Common myeloid progenitor, CD34-positive (primary cell): Measurements from ENCODE around the gene RAC3.

Source experiments
- CTCF ChIA-PET: fragments of 350-600 bp; sonication (Branson Sonifier 250); formaldehyde crosslinking; loops from one replicate; lab custom pipeline; 2021; ENCODE audit warnings: antibody characterized with exemption; lab: Charles Lee
- POLR2A ChIA-PET: fragments of 350-600 bp; sonication (Branson Sonifier 250); formaldehyde crosslinking; loops from one replicate; lab custom pipeline; 2021; ENCODE audit warnings: antibody characterized with exemption; lab: Charles Lee
- DNase-seq, 3 donors: peaks; one replicate each; pipeline versions ENCODE4 v3.0.0 to v3.0.0-alpha.2; 2013
- H3K27ac ChIP-seq, 2 experiments: 1 replicate in 1 of 2; 2 replicates in 1 of 2; pipeline ENCODE4 v1.7.0; 2013; ENCODE audit warnings: inconsistent platforms in 2 of 2, low read length in 2 of 2, mild to moderate bottlenecking in 2 of 2, low read depth in 1 of 2, moderate library complexity in 1 of 2; ENCODE audit not compliant: severe bottlenecking in 2 of 2, insufficient read depth in 1 of 2, poor library complexity in 1 of 2
- H3K27me3 ChIP-seq, 5 experiments: replicated peaks in 2 of 5; 1 replicate in 3 of 5; 2 replicates in 2 of 5; pipeline versions ENCODE4 v1.6.1 to v1.7.0; 2013; ENCODE audit warnings: low read length in 4 of 5, mild to moderate bottlenecking in 2 of 5, moderate library complexity in 2 of 5, inconsistent platforms in 1 of 5; ENCODE audit not compliant: insufficient read depth in 5 of 5, control insufficient read depth in 4 of 5
- H3K36me3 ChIP-seq, 4 experiments: 1 replicate in 2 of 4; 2 replicates in 2 of 4; pipeline versions ENCODE4 v1.6.1 to v1.7.0; 2013; ENCODE audit warnings: low read length in 3 of 4, control low read depth in 1 of 4, mild to moderate bottlenecking in 1 of 4; ENCODE audit not compliant: control insufficient read depth in 4 of 4, insufficient read depth in 4 of 4
- H3K4me1 ChIP-seq, 4 experiments: 1 replicate in 3 of 4; 2 replicates in 1 of 4; pipeline versions ENCODE4 v1.6.1 to v1.7.1; 2013; ENCODE audit warnings: low read length in 3 of 4, mild to moderate bottlenecking in 3 of 4, control low read depth in 1 of 4, inconsistent platforms in 1 of 4, moderate library complexity in 1 of 4; ENCODE audit not compliant: control insufficient read depth in 4 of 4, insufficient read depth in 4 of 4; ENCODE audit errors: control extremely low read depth in 1 of 4
- H3K4me3 ChIP-seq, 7 experiments: 1 replicate in 4 of 7; 2 replicates in 3 of 7; pipeline versions ENCODE4 v1.5.1 to v1.7.0; 2013; ENCODE audit warnings: mild to moderate bottlenecking in 7 of 7, low read length in 6 of 7, moderate library complexity in 6 of 7, inconsistent platforms in 2 of 7, low read depth in 2 of 7, control low read depth in 1 of 7; ENCODE audit not compliant: insufficient read depth in 4 of 7, control insufficient read depth in 1 of 7; ENCODE audit errors: extremely low read depth in 1 of 7
- H3K9me3 ChIP-seq, 5 experiments: 1 replicate in 4 of 5; 2 replicates in 1 of 5; pipeline versions ENCODE4 v1.6.1 to v1.7.1; 2013; ENCODE audit warnings: low read length in 4 of 5, mild to moderate bottlenecking in 2 of 5, inconsistent platforms in 1 of 5, low read depth in 1 of 5, moderate library complexity in 1 of 5; ENCODE audit not compliant: control insufficient read depth in 4 of 5, insufficient read depth in 2 of 5; ENCODE audit errors: control extremely low read depth in 1 of 5
- WGBS: methylation state at CpG from one replicate; pipeline ENCODE4 v1.1.5; 2013; ENCODE audit not compliant: insufficient coverage; 5-methylcytosine and 5-hydroxymethylcytosine counted together

RAC3 gene

GRCh38 chr17:82041144-82041814 lies 9.8 kb downstream of the RAC3 start:
- ChIA-PET CTCF (interaction anchor here (1.0 to 2.6 kb wide), 3 partner anchors 11 to 82 kb away, joined by 3 to 7 read pairs (median 3); partner anchors contain the start of gene RAC3), POLR2A (no interaction called here)
- H3K4me1 ChIP-seq = peaks cover 0 to 14% (median 13%) of the 10 kb centered on the region in 4 experiments
- no peak overlapping the region for H3K4me3 ChIP-seq
- 82% methylated on average over 10 of the region's 17 CpGs for WGBS
- no peaks in the 10 kb centered on the region for H3K36me3 ChIP-seq
- DNase-seq = no peak
- H3K27ac ChIP-seq = no peak overlapping the region
- H3K9me3 ChIP-seq = no peaks in the 10 kb centered on the region
- H3K27me3 ChIP-seq = no peaks in the 10 kb centered on the region

DNA sequence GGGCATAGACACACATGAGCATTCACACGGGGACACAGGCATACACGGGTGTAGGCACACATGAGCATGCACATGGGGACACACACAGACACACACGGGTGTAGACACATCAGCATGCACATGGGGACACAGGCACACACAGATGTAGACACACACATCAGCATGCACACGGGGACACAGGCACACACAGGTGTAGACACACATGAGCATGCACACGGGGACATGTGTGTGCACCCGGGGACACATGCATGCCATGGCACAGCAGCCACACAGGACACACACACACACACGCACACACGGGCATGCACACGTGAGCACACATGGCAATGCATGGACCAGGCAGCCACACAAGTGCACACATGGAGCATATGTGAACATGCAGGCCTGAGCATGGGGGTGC lies 11.2 kb downstream of the RAC3 start:
- Histone ChIP-seq H3K27ac (no peak overlapping the region), H3K36me3 (peaks cover 0 to 10% (median 6%) of the 10 kb centered on the region in 4 experiments), H3K27me3 (no peaks in the 10 kb centered on the region), H3K9me3 (no peaks in the 10 kb centered on the region), H3K4me1 (peaks cover 0 to 7% (median 5%) of the 10 kb centered on the region in 4 experiments), H3K4me3 (no peak overlapping the region)
- ChIA-PET POLR2A (no interaction called here), CTCF (interaction anchor here (1.0 to 2.6 kb wide), 2 partner anchors 12 to 79 kb away, joined by 3 to 7 read pairs; partner anchors contain the start of gene RAC3)
- WGBS = 86% methylated on average over 4 of the region's 9 CpGs
- DNase-seq = no peak

DNA sequence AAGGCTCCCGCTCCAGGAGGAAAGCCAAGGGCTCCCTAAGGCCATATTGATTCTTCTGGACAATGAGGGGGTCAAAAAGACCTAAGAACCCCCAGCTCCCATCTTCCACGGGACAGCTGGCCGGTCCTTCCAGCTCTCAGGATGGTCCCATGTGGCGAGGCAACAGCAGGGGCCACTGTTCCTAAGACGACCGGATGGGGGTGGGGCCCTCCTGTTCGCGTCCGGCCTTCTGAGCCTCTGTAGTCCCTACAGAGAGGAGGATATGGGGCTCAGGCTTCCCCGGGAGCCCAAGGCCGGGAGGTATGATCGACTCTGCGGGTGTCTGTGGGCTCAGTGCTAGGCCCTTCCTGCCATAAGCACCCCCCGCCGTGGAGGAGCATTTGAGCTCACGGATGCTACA lies 12.0 kb downstream of the RAC3 start:
- peaks cover 0 to 2% (median 0%) of the 10 kb centered on the region in 4 experiments for H3K4me1 ChIP-seq
- no peaks in the 10 kb centered on the region for H3K9me3 ChIP-seq
- no peak overlapping the region for H3K4me3 ChIP-seq
- no peak overlapping the region for H3K27ac ChIP-seq
- H3K27me3 ChIP-seq = no peaks in the 10 kb centered on the region
- no peak for DNase-seq
- H3K36me3 ChIP-seq = peaks cover 0 to 19% (median 10%) of the 10 kb centered on the region in 4 experiments
- CTCF ChIA-PET = interaction anchor here (0.8 kb wide), 1 partner anchor 19 kb away, joined by 3 read pairs; no protein-coding TSS in a partner anchor
- POLR2A ChIA-PET = no interaction called here
- WGBS = 88% methylated on average over 14 of the region's 16 CpGs

GRCh38 chr17:82045936-82046484 lies 14.5 kb downstream of the RAC3 start:
- Histone ChIP-seq H3K36me3 (peaks cover 0 to 30% (median 19%) of the 10 kb centered on the region in 4 experiments), H3K9me3 (no peaks in the 10 kb centered on the region), H3K27me3 (no peaks in the 10 kb centered on the region), H3K27ac (no peak overlapping the region), H3K4me1 (peaks cover 0 to 11% (median 8%) of the 10 kb centered on the region in 4 experiments), H3K4me3 (no peak overlapping the region)
- no peak for DNase-seq
- ChIA-PET CTCF (no interaction called here), POLR2A (no interaction called here)
- 97% methylated on average over 13 of the region's 14 CpGs for WGBS

- no peak for DNase-seq
- POLR2A ChIA-PET = no interaction called here
- no peak overlapping the region for H3K4me3 ChIP-seq
- no peaks in the 10 kb centered on the region for H3K9me3 ChIP-seq
- CTCF ChIA-PET = no interaction called here
- no peak overlapping the region for H3K27ac ChIP-seq
- no peaks in the 10 kb centered on the region for H3K27me3 ChIP-seq
- 95% methylated on average over 21 of the region's 21 CpGs for WGBS
- peaks cover 0 to 30% (median 19%) of the 10 kb centered on the region in 4 experiments for H3K36me3 ChIP-seq
- peaks cover 0 to 13% (median 9%) of the 10 kb centered on the region in 4 experiments for H3K4me1 ChIP-seq
Observed at GRCh38 chr17:82046903-82047302, 15.4 kb downstream of the RAC3 start.

DNA sequence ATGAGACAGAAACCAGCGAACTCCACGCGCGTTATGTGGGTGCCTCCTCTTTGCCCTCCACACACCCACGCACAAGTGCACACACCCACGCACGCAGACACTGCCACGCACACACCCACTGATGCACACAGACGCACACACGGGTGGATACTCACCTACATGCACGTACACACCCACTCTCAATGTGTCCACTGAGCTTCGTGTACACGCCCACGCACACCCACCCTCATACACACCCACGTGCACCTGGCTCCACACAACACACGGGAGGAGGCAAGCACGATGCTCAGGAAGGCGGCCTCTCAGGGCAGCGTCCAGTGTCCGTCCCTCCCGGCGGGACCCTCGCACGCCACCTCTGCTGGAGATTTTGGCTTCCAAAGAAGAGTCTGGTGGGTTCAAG lies 15.9 kb downstream of the RAC3 start:
- no peak for DNase-seq
- H3K27me3 ChIP-seq = no peaks in the 10 kb centered on the region
- ChIA-PET POLR2A (no interaction called here), CTCF (no interaction called here)
- H3K4me1 ChIP-seq = peaks cover 0 to 16% (median 12%) of the 10 kb centered on the region in 4 experiments
- H3K9me3 ChIP-seq = no peaks in the 10 kb centered on the region
- H3K4me3 ChIP-seq = no peak overlapping the region
- peaks cover 0 to 30% (median 19%) of the 10 kb centered on the region in 4 experiments for H3K36me3 ChIP-seq
- H3K27ac ChIP-seq = no peak overlapping the region
- 99% methylated on average over 19 of the region's 24 CpGs for WGBS

GRCh38 chr17:82047914-82048570 lies 16.6 kb downstream of the RAC3 start:
- no peak for DNase-seq
- CTCF ChIA-PET = no interaction called here
- Histone ChIP-seq H3K4me3 (no peak overlapping the region), H3K27ac (no peak overlapping the region), H3K36me3 (peaks cover 0 to 30% (median 19%) of the 10 kb centered on the region in 4 experiments), H3K9me3 (no peaks in the 10 kb centered on the region), H3K27me3 (no peaks in the 10 kb centered on the region), H3K4me1 (peaks cover 0 to 23% (median 18%) of the 10 kb centered on the region in 4 experiments)
- WGBS = 98% methylated on average over 24 of the region's 25 CpGs
- POLR2A ChIA-PET = no interaction called here
